Activated CD8-positive, alpha-beta memory T cell treated with anti-CD3 and anti-CD28 coated beads, Interleukin-2, amount 10 ng/mL, durations not matched to agents 7 days and 5 days (primary cell): ENCODE data around the gene FOXP4. TPM values are rescaled to one million over a fixed set of nuclear protein-coding genes. Genes with fewer than 3 reads are reported as not detected.

ENCODE experiments used
- ATAC-seq: fragments of 150-1000 bp; cut with Tn5 transposase; one replicate; pipeline ENCODE4 v1.10.0; 2021; ENCODE audit warnings: moderate library complexity
- CTCF ChIA-PET: fragments of 350-600 bp; sonication (Branson Sonifier 250); formaldehyde crosslinking; loops from one replicate; lab custom pipeline; 2021; ENCODE audit warnings: antibody characterized with exemption; lab: Charles Lee
- DNase-seq: peaks from one replicate; pipeline ENCODE4 v3.0.0-alpha.2; 2020
- H3K27ac Mint-ChIP-seq: one replicate; pipeline ENCODE4 v1.8.0; 2021; ENCODE audit warnings: mild to moderate bottlenecking, mixed read lengths
- H3K27me3 Mint-ChIP-seq: one replicate; pipeline ENCODE4 v1.8.0; 2021; ENCODE audit warnings: mixed read lengths
- H3K36me3 Mint-ChIP-seq: one replicate; pipeline ENCODE4 v1.8.0; 2021; ENCODE audit warnings: mild to moderate bottlenecking, mixed read lengths
- H3K4me1 Mint-ChIP-seq: one replicate; pipeline ENCODE4 v1.8.0; 2021; ENCODE audit warnings: mixed read lengths
- H3K4me3 Mint-ChIP-seq: one replicate; pipeline ENCODE4 v1.8.0; 2021; ENCODE audit warnings: mild to moderate bottlenecking, moderate library complexity, mixed read lengths
- H3K9me3 Mint-ChIP-seq: one replicate; pipeline ENCODE4 v1.8.0; 2022; ENCODE audit warnings: low read depth, mixed read lengths
- total RNA-seq, 2 experiments: library from RNA; stranded (reverse); gene quantifications; one replicate each; pipeline ENCODE4 v1.2.3, GENCODE V29; 2021

The FOXP4 gene
- total RNA-seq, 2 experiments from 2014 or later: 6.5 to 7.7 TPM

DNA sequence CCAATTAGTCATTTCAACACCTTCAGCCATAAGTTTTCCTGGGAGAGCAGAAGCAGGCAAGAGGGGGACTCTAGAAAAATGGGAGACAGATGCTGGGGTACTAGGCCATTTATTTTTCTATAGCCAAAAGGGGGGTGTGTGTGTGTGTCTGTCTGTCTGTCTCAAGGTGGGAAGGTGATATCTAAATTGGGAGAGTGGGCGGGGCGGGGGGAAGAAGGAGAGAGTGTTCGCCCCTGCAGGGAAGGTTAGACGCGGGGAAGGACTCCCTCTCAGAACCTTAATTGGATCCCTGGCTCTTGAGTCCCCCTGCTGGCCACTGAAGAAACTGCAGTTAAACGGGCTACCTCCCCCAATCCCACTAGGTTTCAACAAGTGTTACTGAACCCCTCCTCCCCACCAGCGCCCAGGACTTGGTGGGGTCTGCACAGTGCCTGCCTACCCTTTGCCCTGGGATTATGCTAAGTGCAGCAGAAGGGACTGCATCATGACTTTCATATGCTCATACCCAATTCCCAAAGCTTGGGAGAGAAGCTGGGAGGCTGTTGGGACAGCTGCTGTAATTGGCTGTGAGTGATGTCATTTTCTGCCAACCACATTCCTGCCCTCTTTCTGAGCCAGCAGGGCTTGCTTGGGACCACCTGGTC lies 45.8 kb downstream of the FOXP4 start:
- Mint-ChIP-seq H3K9me3 (no peaks in the 10 kb centered on the region), H3K4me3 (no peak overlapping the region), H3K36me3 (no peaks in the 10 kb centered on the region), H3K27ac (no peak overlapping the region), H3K4me1 (no peaks in the 10 kb centered on the region), H3K27me3 (no peaks in the 10 kb centered on the region)
- DNase-seq (peak; percentile 82), ATAC-seq (peak; percentile 54)
- CTCF ChIA-PET: interaction anchor here (0.6 to 2.7 kb wide), 14 partner anchors 15 to 226 kb away, joined by 3 to 28 read pairs (median 3); no protein-coding TSS in a partner anchor

DNA sequence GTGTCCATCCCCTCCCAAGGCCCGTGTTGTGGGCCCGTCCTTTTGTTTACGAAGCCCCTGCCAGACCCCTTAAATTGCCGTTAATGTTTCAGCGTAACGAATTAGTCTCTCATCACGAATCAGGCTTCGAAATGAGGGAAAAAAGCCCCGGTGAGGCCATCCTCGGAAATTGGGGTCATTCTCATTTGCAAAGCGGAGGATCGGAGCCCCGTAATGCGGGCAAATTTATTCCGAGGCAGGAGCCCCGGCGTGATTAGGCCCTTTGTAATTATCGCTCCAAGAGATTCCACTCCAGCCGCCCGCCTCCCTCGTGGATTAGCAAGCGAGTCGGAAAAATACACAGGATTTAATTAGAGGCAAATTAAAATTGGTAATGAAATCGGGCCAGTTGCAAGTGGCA lies 47.2 kb downstream of the FOXP4 start:
- H3K4me3 Mint-ChIP-seq: no peak overlapping the region
- H3K36me3 Mint-ChIP-seq: no peaks in the 10 kb centered on the region
- no peak for ATAC-seq
- no peaks in the 10 kb centered on the region for H3K27me3 Mint-ChIP-seq
- no peak overlapping the region for H3K27ac Mint-ChIP-seq
- no peaks in the 10 kb centered on the region for H3K9me3 Mint-ChIP-seq
- DNase-seq: no peak
- H3K4me1 Mint-ChIP-seq: no peaks in the 10 kb centered on the region
- CTCF ChIA-PET: interaction anchor here (1.2 to 2.7 kb wide), 2 partner anchors 16 to 168 kb away, joined by 3 to 28 read pairs; no protein-coding TSS in a partner anchor

DNA sequence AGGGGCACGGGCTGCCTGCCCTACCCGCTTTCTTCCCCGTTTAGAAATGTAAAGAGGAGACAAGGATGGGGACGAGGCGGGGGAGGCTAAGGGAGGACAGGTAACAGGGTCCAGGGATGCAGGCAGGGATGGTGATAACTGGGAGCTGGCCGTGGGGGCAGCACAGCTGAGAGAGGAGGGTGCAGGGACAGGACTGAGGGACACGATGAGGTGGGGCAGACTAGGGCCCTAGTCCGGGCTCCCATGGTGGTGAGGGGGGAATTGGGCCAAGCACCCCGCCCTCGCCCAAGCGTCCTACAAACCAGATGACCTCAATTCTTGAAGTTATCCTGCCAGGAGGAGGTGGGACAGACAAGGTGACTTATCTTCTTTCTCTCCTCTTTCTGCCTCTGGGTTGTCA lies 47.7 kb downstream of the FOXP4 start:
- DNase-seq: no peak
- Mint-ChIP-seq H3K36me3 (no peaks in the 10 kb centered on the region), H3K27me3 (no peaks in the 10 kb centered on the region), H3K4me3 (no peak overlapping the region), H3K9me3 (no peaks in the 10 kb centered on the region), H3K27ac (no peak overlapping the region), H3K4me1 (no peaks in the 10 kb centered on the region)
- no peak for ATAC-seq
- CTCF ChIA-PET: interaction anchor here (1.1 to 2.3 kb wide), 5 partner anchors 9 to 223 kb away, joined by 3 to 10 read pairs (median 4); no protein-coding TSS in a partner anchor

DNA sequence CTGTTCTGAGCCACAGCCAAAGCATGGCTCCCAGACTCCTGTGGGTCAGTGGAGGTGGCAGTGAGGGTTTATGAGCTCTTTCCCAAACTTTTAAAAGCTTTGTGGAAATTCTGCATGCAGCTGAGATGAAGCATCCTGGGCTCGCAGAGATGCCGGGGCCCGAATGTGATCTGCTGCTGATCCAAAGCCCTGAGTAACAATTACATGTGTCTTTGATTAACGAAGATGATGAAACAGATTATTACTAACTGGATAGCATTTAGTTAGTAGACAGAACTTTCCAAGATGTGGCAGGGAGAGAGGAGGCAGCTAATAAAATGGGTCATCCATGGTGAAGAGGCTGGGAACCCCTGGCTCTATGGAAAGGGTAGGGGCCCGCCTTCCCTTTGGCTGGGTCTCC lies 48.1 kb downstream of the FOXP4 start:
- CTCF ChIA-PET: interaction anchor here (1.1 to 2.3 kb wide), 6 partner anchors 9 to 226 kb away, joined by 3 to 11 read pairs (median 4); no protein-coding TSS in a partner anchor
- DNase-seq: no peak
- ATAC-seq: no peak
- H3K27me3 Mint-ChIP-seq: no peaks in the 10 kb centered on the region
- no peaks in the 10 kb centered on the region for H3K4me1 Mint-ChIP-seq
- no peak overlapping the region for H3K4me3 Mint-ChIP-seq
- H3K36me3 Mint-ChIP-seq: no peaks in the 10 kb centered on the region
- H3K27ac Mint-ChIP-seq: no peak overlapping the region
- no peaks in the 10 kb centered on the region for H3K9me3 Mint-ChIP-seq

DNA sequence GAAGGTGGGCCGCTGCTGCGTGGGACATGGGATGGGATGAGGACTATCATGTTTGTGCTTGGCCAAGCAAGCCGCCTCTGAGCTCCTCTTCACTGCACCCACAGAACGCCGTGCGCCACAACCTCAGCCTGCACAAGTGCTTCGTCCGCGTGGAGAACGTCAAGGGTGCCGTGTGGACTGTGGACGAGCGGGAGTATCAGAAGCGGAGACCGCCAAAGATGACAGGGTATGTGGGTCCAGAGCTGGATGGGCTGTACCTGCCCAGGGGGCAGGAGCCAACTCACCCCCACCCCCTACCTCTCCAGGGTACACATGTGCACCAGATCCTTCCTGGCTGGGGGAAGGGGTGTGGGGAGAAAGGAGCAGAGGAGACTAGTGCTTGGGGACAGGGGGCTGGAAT lies 48.6 kb downstream of the FOXP4 start:
- DNase-seq (no peak), ATAC-seq (no peak)
- H3K4me3 Mint-ChIP-seq: no peak overlapping the region
- H3K36me3 Mint-ChIP-seq: no peaks in the 10 kb centered on the region
- H3K4me1 Mint-ChIP-seq: no peaks in the 10 kb centered on the region
- H3K9me3 Mint-ChIP-seq: no peaks in the 10 kb centered on the region
- no peak overlapping the region for H3K27ac Mint-ChIP-seq
- CTCF ChIA-PET: interaction anchor here (0.8 to 2.3 kb wide), 8 partner anchors 8 to 288 kb away, joined by 3 to 11 read pairs (median 4); no protein-coding TSS in a partner anchor
- no peaks in the 10 kb centered on the region for H3K27me3 Mint-ChIP-seq

GRCh38 chr6:41595166-41595565 lies 49.0 kb downstream of the FOXP4 start:
- ATAC-seq: no peak
- DNase-seq: no peak
- Mint-ChIP-seq H3K4me3 (no peak overlapping the region), H3K27me3 (no peaks in the 10 kb centered on the region), H3K27ac (no peak overlapping the region), H3K4me1 (no peaks in the 10 kb centered on the region), H3K36me3 (no peaks in the 10 kb centered on the region), H3K9me3 (no peaks in the 10 kb centered on the region)
- CTCF ChIA-PET: interaction anchor here (0.8 to 2.3 kb wide), 7 partner anchors 8 to 288 kb away, joined by 3 to 11 read pairs (median 4); no protein-coding TSS in a partner anchor

GRCh38 chr6:41596096-41596685 lies 50.0 kb downstream of the FOXP4 start:
- Mint-ChIP-seq H3K4me3 (no peak overlapping the region), H3K27ac (no peak overlapping the region), H3K36me3 (no peaks in the 10 kb centered on the region), H3K27me3 (no peaks in the 10 kb centered on the region), H3K4me1 (no peaks in the 10 kb centered on the region), H3K9me3 (no peaks in the 10 kb centered on the region)
- DNase-seq: no peak
- CTCF ChIA-PET: interaction anchor here (1.0 to 2.3 kb wide), 5 partner anchors 87 to 228 kb away, joined by 3 to 11 read pairs (median 3); no protein-coding TSS in a partner anchor
- no peak for ATAC-seq

- no peaks in the 10 kb centered on the region for H3K27me3 Mint-ChIP-seq
- no peak overlapping the region for H3K27ac Mint-ChIP-seq
- H3K9me3 Mint-ChIP-seq: no peaks in the 10 kb centered on the region
- H3K4me3 Mint-ChIP-seq: no peak overlapping the region
- DNase-seq (no peak), ATAC-seq (no peak)
- CTCF ChIA-PET: interaction anchor here (0.6 to 1.6 kb wide), 5 partner anchors 53 to 228 kb away, joined by 3 read pairs; no protein-coding TSS in a partner anchor
- H3K36me3 Mint-ChIP-seq: no peaks in the 10 kb centered on the region
- H3K4me1 Mint-ChIP-seq: no peaks in the 10 kb centered on the region
These were observed 50.6 kb downstream of the FOXP4 start for GRCh38 chr6:41596807-41597206.

DNA sequence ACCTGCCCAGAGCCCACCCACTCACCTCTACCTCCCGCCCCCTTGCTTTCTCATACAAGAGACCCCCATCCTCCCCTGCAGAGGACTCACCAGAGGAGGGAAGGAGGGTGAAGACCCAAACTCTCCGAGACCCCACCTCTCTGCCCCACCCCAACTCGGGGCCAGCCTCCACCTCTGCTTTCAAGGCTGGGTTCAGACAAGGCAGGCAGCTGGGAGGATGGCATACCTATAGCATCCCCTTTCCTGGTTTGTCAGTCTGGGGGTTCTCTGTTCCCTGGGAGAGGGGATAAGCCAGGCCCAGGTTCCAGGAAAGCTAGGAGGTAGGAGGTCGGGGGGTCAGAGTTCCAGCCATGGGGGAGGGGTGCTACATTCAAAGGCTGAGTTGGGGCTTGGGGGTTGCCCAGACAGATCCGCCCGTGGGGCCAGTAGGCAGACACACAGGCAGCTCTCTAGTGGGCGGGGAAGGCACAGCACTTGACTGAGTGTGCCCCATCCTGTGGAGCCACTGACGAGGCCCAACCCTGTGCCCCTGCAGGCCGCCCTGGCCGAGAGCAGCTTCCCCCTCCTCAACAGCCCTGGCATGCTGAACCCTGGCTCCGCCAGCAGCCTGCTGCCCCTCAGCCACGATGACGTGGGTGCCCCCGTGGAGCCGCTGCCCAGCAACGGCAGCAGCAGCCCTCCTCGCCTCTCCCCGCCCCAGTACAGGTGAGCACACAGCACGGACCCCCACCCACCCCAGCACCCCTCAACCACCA lies 51.2 kb downstream of the FOXP4 start:
- DNase-seq (no peak), ATAC-seq (no peak)
- CTCF ChIA-PET: interaction anchor here (0.6 to 1.6 kb wide), 6 partner anchors 53 to 229 kb away, joined by 3 to 4 read pairs (median 3); no protein-coding TSS in a partner anchor
- H3K27me3 Mint-ChIP-seq: no peaks in the 10 kb centered on the region
- H3K36me3 Mint-ChIP-seq: no peaks in the 10 kb centered on the region
- H3K4me3 Mint-ChIP-seq: no peak overlapping the region
- no peak overlapping the region for H3K27ac Mint-ChIP-seq
- H3K4me1 Mint-ChIP-seq: no peaks in the 10 kb centered on the region
- no peaks in the 10 kb centered on the region for H3K9me3 Mint-ChIP-seq

DNA sequence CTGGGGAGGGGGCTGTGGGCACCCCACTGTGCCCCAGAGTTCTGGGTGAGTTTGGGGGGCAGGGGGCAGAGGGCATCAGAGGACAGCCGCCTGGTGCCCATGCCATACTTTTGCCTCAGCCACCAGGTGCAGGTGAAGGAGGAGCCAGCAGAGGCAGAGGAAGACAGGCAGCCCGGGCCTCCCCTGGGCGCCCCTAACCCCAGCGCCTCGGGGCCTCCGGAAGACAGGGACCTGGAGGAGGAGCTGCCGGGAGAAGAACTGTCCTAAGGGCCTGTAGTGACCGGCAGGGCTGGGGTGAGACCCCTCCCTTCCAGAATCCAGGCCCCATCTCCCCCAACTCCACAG lies 52.5 kb downstream of the FOXP4 start:
- Mint-ChIP-seq H3K4me3 (no peak overlapping the region), H3K4me1 (peaks cover 3% of the 10 kb centered on the region), H3K9me3 (no peaks in the 10 kb centered on the region), H3K27me3 (peaks cover 3% of the 10 kb centered on the region), H3K27ac (no peak overlapping the region), H3K36me3 (no peaks in the 10 kb centered on the region)
- DNase-seq (no peak), ATAC-seq (no peak)
- CTCF ChIA-PET: interaction anchor here (1.3 kb wide), 1 partner anchor 85 kb away, joined by 4 read pairs; no protein-coding TSS in a partner anchor

GRCh38 chr6:41599015-41599851 lies 53.1 kb downstream of the FOXP4 start:
- DNase-seq: no peak
- peaks cover 3% of the 10 kb centered on the region for H3K27me3 Mint-ChIP-seq
- H3K27ac Mint-ChIP-seq: no peak overlapping the region
- no peak overlapping the region for H3K4me3 Mint-ChIP-seq
- no peaks in the 10 kb centered on the region for H3K9me3 Mint-ChIP-seq
- H3K4me1 Mint-ChIP-seq: peaks cover 3% of the 10 kb centered on the region
- ATAC-seq: no peak
- CTCF ChIA-PET: interaction anchor here (1.2 to 1.8 kb wide), 3 partner anchors 11 to 84 kb away, joined by 3 to 6 read pairs (median 4); no protein-coding TSS in a partner anchor
- H3K36me3 Mint-ChIP-seq: no peaks in the 10 kb centered on the region

DNA sequence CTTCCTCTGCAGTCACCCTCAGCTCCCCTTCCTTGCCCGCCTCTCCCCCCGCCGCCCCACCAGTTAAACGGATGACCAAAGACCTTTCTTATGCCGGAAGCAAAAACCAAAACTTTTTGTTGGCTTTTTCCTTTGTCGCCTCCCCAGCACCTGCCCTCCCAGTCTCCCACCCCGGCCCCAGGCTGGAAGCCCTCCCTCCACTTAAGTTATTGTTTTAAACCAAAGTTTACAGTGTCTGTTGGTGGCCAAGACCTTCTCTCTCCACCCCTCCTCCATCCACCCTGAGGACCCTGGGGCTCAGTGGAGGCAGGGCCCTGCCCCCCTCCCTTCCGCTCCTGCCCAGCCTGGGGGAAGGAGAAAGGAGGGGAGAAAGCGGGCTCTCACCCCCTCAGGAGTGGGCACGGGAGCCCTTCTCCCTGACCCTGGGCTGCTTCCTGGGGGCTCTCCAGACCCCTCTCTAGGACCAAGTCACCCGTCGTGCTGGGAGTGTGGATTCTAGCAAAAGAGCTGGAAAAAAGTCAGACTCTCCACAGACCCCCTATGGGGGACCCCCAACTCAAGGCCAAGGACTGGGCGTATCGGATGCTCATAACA lies 53.8 kb downstream of the FOXP4 start:
- Mint-ChIP-seq H3K27me3 (peaks cover 3% of the 10 kb centered on the region), H3K9me3 (no peaks in the 10 kb centered on the region), H3K4me3 (no peak overlapping the region), H3K4me1 (peaks cover 3% of the 10 kb centered on the region), H3K36me3 (no peaks in the 10 kb centered on the region), H3K27ac (no peak overlapping the region)
- CTCF ChIA-PET: interaction anchor here (1.2 to 1.8 kb wide), 2 partner anchors 11 to 83 kb away, joined by 3 to 6 read pairs; no protein-coding TSS in a partner anchor
- DNase-seq (no peak), ATAC-seq (no peak)
